Endothelial cell of umbilical vein (primary cell): ENCODE results near the gene CSGALNACT2.

Source experiments
- CTCF ChIP-seq, 2 donors: IDR thresholded peaks; 1 replicate in 1 of 2; 2 replicates in 1 of 2; pipeline ENCODE4 v1.5.1; 2011; ENCODE audit warnings: low read length in 2 of 2, mild to moderate bottlenecking in 2 of 2, moderate library complexity in 2 of 2, control low read depth in 1 of 2, inconsistent platforms in 1 of 2, low read depth in 1 of 2; ENCODE audit not compliant: insufficient read depth in 1 of 2; ENCODE audit errors: extremely low read depth in 1 of 2
- EZH2 ChIP-seq: IDR thresholded peaks from 2 replicates; pipeline ENCODE4 v1.6.1; 2012; ENCODE audit warnings: borderline replicate concordance, low read depth, mild to moderate bottlenecking, moderate library complexity, low read length, inconsistent platforms; ENCODE audit not compliant: severe bottlenecking
- FOS ChIP-seq: IDR thresholded peaks from 2 replicates; pipeline ENCODE4 v1.6.1; 2011; ENCODE audit warnings: mild to moderate bottlenecking, low read length, moderate library complexity, borderline replicate concordance; ENCODE audit not compliant: insufficient read depth
- POLR2A ChIP-seq: IDR thresholded peaks from 2 replicates; pipeline ENCODE4 v1.6.1; 2012; ENCODE audit warnings: low read depth, mild to moderate bottlenecking, control low read depth, low read length
- POLR2AphosphoS5 ChIP-seq: IDR thresholded peaks from 2 replicates; pipeline ENCODE4 v1.6.1; 2012; ENCODE audit warnings: low read depth, mild to moderate bottlenecking, control low read depth, low read length, moderate library complexity; ENCODE audit not compliant: insufficient read depth

GRCh38 chr10:43136432-43136831, 1.8 kb upstream of the CSGALNACT2 start:
- TF ChIP-seq CTCF (IDR thresholded peaks at IDR 0.05; ENCODE audit: extremely low read depth in 1 of 2, insufficient read depth in 1 of 2, low read depth in 1 of 2, low read length in 2 of 2), result no peak
- no peak for TF ChIP-seq POLR2A
- TF ChIP-seq POLR2AphosphoS5, result no peak
- no peak for TF ChIP-seq FOS
- no peak for TF ChIP-seq EZH2
